ENCODE results near the gene CDKAL1. TPM values are rescaled to one million over a fixed set of nuclear protein-coding genes. Genes with fewer than 3 reads are reported as not detected.

Gene CDKAL1
- total RNA-seq, 1 experiment from 2014 or later, result 16.1 TPM

DNA sequence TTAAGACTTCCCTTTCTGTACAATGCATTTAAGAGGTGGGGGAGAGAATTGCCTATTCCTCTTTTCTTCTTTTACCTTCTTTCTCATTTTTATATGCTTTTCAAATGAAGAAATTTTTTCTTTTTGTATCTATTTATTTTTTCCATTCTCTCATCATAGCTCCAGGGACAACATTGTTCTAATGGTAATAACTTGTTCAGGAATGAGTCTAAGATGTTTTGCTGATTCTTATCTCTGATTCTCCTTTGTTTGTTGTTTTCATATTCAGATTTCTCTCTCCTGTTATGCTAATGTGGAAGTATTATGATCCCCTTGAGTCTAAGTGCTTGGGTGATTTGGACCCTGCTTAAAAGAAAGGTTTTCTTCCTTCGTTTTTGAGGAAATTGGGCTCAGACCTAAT, 451.6 kb downstream of the CDKAL1 start:
- Histone ChIP-seq H3K79me2 (ENCODE audit: low read depth) (no peaks in the 10 kb centered on the region), H3F3A (ENCODE audit: insufficient read depth, low read depth) (no peaks in the 10 kb centered on the region), H3K36me3 (ENCODE audit: low read depth) (no peaks in the 10 kb centered on the region), H3K27ac (no peak overlapping the region), H3K4me3 (no peak overlapping the region), H3K4me1 (replicated peaks; ENCODE audit: insufficient read depth) (no peaks in the 10 kb centered on the region), H3K9me2 (ENCODE audit: insufficient read depth) (no peaks in the 10 kb centered on the region), H2AFZ (no peak overlapping the region), H3K9me3 (ENCODE audit: insufficient read depth, low read depth) (no peaks in the 10 kb centered on the region), H3K4me2 (no peak overlapping the region), H4K20me1 (ENCODE audit: insufficient read depth) (no peaks in the 10 kb centered on the region), H3K27me3 (ENCODE audit: insufficient read depth, low read depth) (no peaks in the 10 kb centered on the region)
- no peak for TF ChIP-seq CTCF (conservative IDR thresholded peaks at IDR 0.05)
- no peak for TF ChIP-seq EZH2 (IDR thresholded peaks at IDR 0.05; ENCODE audit: low read depth)
- no peak for DNase-seq
- ChIA-PET CTCF (no interaction called here), POLR2A (ENCODE audit: unreplicated experiment) (no interaction called here)
- no TSS peak for BruUV-seq (replicated peaks)
- intact Hi-C loops (cut with micrococcal nuclease; ENCODE audit: unreplicated experiment), result no loop called here

DNA sequence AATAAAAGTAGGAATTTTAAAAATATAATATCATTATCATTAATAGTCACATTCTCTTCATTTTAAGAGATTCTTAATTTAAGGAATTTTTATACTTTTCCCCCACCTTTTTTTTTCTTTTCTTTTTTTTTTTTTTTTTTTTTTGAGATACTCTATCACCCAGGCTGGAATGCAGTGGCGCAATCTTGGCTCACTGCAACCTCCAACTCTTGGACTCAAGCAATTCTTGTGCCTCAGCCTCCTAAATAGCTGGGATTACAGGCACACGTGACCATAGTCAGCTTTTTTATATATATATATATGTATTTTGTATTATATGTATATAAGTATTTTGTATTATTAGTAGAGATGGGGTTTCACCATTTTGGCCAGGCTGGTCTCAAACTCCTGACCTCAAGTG, 457.7 kb downstream of the CDKAL1 start:
- Histone ChIP-seq H4K20me1 (ENCODE audit: insufficient read depth) (no peaks in the 10 kb centered on the region), H3K4me3 (no peak overlapping the region), H2AFZ (no peak overlapping the region), H3K4me2 (no peak overlapping the region), H3K9me3 (ENCODE audit: insufficient read depth, low read depth) (no peaks in the 10 kb centered on the region), H3K79me2 (ENCODE audit: low read depth) (no peaks in the 10 kb centered on the region), H3K9me2 (ENCODE audit: insufficient read depth) (no peaks in the 10 kb centered on the region), H3K27ac (no peak overlapping the region), H3F3A (ENCODE audit: insufficient read depth, low read depth) (no peaks in the 10 kb centered on the region), H3K36me3 (ENCODE audit: low read depth) (no peaks in the 10 kb centered on the region), H3K27me3 (ENCODE audit: insufficient read depth, low read depth) (no peaks in the 10 kb centered on the region), H3K4me1 (replicated peaks; ENCODE audit: insufficient read depth) (no peaks in the 10 kb centered on the region)
- no peak for DNase-seq
- BruUV-seq (replicated peaks), result no TSS peak
- no peak for TF ChIP-seq EZH2 (IDR thresholded peaks at IDR 0.05; ENCODE audit: low read depth)
- TF ChIP-seq CTCF (conservative IDR thresholded peaks at IDR 0.05), result no peak
- intact Hi-C loops (cut with micrococcal nuclease; ENCODE audit: unreplicated experiment), result no loop called here
- ChIA-PET CTCF (no interaction called here), POLR2A (ENCODE audit: unreplicated experiment) (no interaction called here)

DNA sequence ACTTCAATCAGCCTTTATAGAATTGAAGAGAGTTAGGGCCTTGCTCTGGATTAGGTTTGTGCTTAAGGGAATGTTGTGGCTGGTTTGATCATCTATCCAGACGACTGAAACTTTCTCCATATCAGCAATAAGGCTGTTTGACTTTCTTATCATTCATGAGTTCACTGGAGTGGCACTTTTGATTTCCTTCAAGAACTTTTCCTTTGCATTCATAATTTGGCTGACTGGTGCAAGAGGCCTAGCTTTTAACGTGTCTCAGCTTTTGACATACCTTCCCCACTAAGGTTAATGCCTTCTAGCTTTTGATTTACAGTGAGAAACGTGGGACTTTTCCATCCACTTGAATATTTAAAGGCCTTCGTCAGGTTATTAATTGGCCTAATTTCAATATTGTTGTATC, 461.8 kb downstream of the CDKAL1 start:
- POLR2A ChIA-PET (ENCODE audit: unreplicated experiment), result no interaction called here
- intact Hi-C loops (cut with micrococcal nuclease; ENCODE audit: unreplicated experiment), result no loop called here
- BruUV-seq (replicated peaks), result no TSS peak
- Histone ChIP-seq H3F3A (ENCODE audit: insufficient read depth, low read depth) (no peaks in the 10 kb centered on the region), H3K4me1 (replicated peaks; ENCODE audit: insufficient read depth) (no peaks in the 10 kb centered on the region), H3K4me2 (no peak overlapping the region), H3K9me3 (ENCODE audit: insufficient read depth, low read depth) (no peaks in the 10 kb centered on the region), H3K79me2 (ENCODE audit: low read depth) (no peaks in the 10 kb centered on the region), H4K20me1 (ENCODE audit: insufficient read depth) (no peaks in the 10 kb centered on the region), H3K9me2 (ENCODE audit: insufficient read depth) (no peaks in the 10 kb centered on the region), H2AFZ (no peak overlapping the region), H3K27ac (no peak overlapping the region), H3K36me3 (ENCODE audit: low read depth) (no peaks in the 10 kb centered on the region), H3K27me3 (ENCODE audit: insufficient read depth, low read depth) (no peaks in the 10 kb centered on the region), H3K4me3 (no peak overlapping the region)
- no peak for DNase-seq
- CTCF ChIA-PET, result no interaction called here
- TF ChIP-seq CTCF (conservative IDR thresholded peaks at IDR 0.05) (no peak), EZH2 (IDR thresholded peaks at IDR 0.05; ENCODE audit: low read depth) (no peak)
